Activated T-cell treated with anti-CD3 and anti-CD28 coated beads, Interleukin-2, amount 50 U/mL, for 24 hours (primary cell): ENCODE results near the gene CD101.
A peak's percentile ranks its signal among the peaks of the same experiment; 100 is the strongest.
"Not testable (repeated sequence)": the region's sequence is repeated elsewhere in the genome, so short reads cannot be mapped to it uniquely, and the experiment has no call there.

Source experiments
- DNase-seq: peaks from one replicate; pipeline ENCODE4 v3.0.0-alpha.2; 2020
- H3K27ac Mint-ChIP-seq: 2 replicates; pipeline ENCODE4 v1.8.0; 2020; ENCODE audit warnings: mild to moderate bottlenecking, mixed read lengths
- H3K27me3 Mint-ChIP-seq: 2 replicates; pipeline ENCODE4 v1.8.0; 2020; ENCODE audit warnings: mixed read lengths
- H3K36me3 Mint-ChIP-seq: 2 replicates; pipeline ENCODE4 v1.8.0; 2020; ENCODE audit warnings: low read depth, mixed read lengths
- H3K4me1 Mint-ChIP-seq: 2 replicates; pipeline ENCODE4 v1.8.0; 2020; ENCODE audit warnings: low read depth, mixed read lengths
- H3K4me3 Mint-ChIP-seq: 2 replicates; pipeline ENCODE4 v1.8.0; 2020; ENCODE audit warnings: mild to moderate bottlenecking, moderate library complexity, mixed read lengths
- H3K9me3 Mint-ChIP-seq: 2 replicates; pipeline ENCODE4 v1.8.0; 2020; ENCODE audit warnings: mixed read lengths

CD101 gene

DNA sequence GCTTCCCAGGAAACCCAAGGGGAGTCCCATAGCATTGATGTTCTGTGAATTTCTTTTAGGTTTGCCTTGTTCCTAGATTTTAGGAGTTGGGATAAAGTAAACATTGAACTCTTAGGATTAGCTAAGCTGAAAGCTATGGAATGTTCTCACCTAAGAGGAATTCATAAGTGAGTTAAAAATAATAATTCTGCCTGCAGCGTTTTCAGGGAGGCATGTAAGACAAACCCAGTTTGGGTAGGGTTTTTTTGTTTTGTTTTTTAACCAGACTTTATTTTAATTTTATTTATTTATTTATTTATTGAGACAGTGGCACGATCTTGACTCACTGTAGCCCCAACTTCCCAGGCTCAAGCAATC is 28.9 kb upstream of the CD101 start:
- Mint-ChIP-seq H3K9me3 (no peaks in the 10 kb centered on the region), H3K36me3 (no peaks in the 10 kb centered on the region), H3K4me1 (peaks cover 2% of the 10 kb centered on the region), H3K27me3 (no peaks in the 10 kb centered on the region), H3K4me3 (no peak overlapping the region), H3K27ac (no peak overlapping the region)
- no peak for DNase-seq

DNA sequence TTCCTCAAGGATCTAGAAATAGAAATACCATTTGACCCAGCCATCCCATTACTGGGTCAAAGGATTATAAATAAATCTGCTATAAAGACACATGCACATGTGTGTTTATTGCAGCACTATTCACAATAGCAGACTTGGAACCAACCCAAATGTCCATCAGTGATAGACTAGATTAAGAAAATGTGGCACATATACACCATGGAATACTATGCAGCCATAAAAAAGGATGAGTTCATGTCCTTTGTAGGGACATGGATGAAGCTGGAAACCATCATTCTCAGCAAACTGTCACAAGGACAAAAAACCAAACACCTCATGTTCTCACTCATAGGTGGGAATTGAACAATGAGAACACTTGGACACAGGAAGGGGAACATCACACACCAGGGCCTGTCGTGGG is 21.3 kb upstream of the CD101 start:
- not testable (repeated sequence) for H3K27me3 Mint-ChIP-seq, DNase-seq, H3K27ac Mint-ChIP-seq, H3K4me3 Mint-ChIP-seq, H3K4me1 Mint-ChIP-seq, H3K9me3 Mint-ChIP-seq, H3K36me3 Mint-ChIP-seq

DNA sequence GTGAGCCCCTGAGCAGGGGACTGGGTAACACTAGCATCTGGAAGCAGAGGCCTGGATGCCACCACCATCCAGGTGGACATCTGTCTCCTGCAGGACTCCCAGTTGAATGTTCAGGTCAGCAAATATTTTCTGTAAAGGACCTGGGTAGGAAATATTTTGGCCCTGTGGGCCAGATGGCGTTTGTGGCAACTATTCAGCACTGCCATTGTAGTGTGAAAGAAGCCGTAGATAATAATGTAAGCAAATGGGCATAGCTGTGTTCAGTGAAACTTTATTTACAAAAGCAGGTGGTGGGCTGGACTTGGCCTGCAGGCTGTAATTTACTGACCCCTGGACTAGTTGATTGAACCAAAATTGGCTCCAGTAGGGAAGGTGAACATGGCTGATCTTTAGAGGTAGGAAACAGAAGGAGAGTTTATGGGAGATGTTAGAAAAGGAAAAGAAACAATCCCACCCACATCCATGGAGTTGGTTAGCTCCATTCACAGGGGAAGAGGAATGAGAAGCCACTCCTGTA is 20.0 kb upstream of the CD101 start:
- no peak overlapping the region for H3K27ac Mint-ChIP-seq
- no peaks in the 10 kb centered on the region for H3K27me3 Mint-ChIP-seq
- H3K36me3 Mint-ChIP-seq = no peaks in the 10 kb centered on the region
- no peak for DNase-seq
- no peak overlapping the region for H3K4me3 Mint-ChIP-seq
- no peaks in the 10 kb centered on the region for H3K9me3 Mint-ChIP-seq
- H3K4me1 Mint-ChIP-seq = peaks cover 10% of the 10 kb centered on the region

DNA sequence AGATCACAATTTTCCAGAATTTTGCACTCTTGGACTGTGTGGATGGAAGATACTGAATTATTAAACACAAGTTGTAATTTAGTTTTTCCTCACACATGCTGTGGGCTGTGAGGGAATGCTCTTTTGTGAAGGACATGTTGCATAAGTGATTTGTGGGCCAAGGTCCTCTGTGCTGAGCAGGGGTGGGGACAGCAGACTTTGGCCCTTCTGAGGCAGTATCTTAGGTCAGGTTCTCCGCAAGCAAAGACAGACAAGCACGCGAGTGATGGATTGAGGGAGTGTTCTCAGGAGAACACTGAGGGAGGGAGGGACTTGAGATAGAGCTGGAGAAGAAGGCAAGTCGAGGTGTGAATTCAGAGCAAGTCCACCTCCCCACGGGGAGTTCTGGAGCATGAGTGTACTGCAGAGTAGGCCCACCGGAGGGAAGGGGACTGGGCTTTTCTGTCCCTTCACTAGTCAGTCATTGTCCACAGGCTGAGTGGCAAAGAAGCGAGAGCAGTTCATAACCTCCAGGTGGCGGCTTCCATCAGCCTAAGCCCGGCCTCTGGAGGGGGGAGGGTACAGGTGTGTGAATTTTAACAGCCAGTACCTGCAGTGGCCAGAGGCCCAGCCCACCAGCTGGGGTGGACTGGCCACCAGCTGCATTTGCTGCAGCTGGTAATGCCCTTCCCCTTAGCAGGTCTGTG is 19.1 kb upstream of the CD101 start:
- Mint-ChIP-seq H3K36me3 (peaks cover 4% of the 10 kb centered on the region), H3K9me3 (no peaks in the 10 kb centered on the region), H3K27ac (no peak overlapping the region), H3K4me1 (peaks cover 19% of the 10 kb centered on the region), H3K4me3 (no peak overlapping the region), H3K27me3 (no peaks in the 10 kb centered on the region)
- DNase-seq = no peak

DNA sequence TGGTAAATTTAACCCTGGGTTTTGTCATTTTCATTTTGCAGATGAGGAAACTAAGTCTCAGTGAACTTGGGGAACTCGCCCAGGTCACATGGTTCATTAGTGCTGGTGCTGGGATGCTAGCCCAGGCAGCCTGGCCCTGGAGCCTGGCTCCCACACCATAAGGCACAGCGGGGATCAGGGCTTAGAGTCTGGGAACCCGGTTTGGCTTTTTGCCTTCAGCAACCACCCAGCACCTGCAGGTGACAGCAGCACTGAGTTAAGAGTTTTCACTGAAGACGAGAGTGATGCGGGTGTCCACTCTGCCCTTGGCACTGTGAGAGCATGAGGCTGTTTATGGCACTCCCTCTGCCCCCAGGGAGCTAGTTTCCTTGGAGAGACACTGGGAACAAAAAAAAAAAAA is 18.4 kb upstream of the CD101 start:
- H3K27ac Mint-ChIP-seq = no peak overlapping the region
- H3K36me3 Mint-ChIP-seq = peaks cover 5% of the 10 kb centered on the region
- no peak overlapping the region for H3K4me3 Mint-ChIP-seq
- DNase-seq = no peak
- peaks cover 26% of the 10 kb centered on the region for H3K4me1 Mint-ChIP-seq
- H3K27me3 Mint-ChIP-seq = no peaks in the 10 kb centered on the region
- no peaks in the 10 kb centered on the region for H3K9me3 Mint-ChIP-seq

DNA sequence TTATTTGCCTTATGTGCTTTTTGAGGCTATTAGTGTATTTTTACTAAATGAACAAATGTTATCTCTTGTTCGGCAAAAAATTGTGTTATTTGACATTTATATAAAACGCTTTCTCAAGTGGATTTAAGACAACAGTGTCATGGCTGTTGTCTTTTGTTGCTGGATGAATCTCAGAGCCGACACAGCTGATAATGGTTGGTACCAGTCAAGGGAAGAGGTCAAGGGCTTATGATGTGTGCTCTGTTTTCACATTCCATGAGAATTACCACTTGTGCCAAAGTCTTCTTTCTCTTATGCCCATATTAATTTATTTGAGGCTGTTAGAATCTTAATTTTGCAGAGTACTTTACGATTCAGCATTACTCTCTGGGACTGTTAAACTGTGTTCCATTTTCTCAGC is 17.9 kb upstream of the CD101 start:
- Mint-ChIP-seq H3K27me3 (no peaks in the 10 kb centered on the region), H3K4me1 (peaks cover 30% of the 10 kb centered on the region), H3K9me3 (no peaks in the 10 kb centered on the region), H3K27ac (no peak overlapping the region), H3K36me3 (peaks cover 8% of the 10 kb centered on the region), H3K4me3 (no peak overlapping the region)
- DNase-seq = no peak

DNA sequence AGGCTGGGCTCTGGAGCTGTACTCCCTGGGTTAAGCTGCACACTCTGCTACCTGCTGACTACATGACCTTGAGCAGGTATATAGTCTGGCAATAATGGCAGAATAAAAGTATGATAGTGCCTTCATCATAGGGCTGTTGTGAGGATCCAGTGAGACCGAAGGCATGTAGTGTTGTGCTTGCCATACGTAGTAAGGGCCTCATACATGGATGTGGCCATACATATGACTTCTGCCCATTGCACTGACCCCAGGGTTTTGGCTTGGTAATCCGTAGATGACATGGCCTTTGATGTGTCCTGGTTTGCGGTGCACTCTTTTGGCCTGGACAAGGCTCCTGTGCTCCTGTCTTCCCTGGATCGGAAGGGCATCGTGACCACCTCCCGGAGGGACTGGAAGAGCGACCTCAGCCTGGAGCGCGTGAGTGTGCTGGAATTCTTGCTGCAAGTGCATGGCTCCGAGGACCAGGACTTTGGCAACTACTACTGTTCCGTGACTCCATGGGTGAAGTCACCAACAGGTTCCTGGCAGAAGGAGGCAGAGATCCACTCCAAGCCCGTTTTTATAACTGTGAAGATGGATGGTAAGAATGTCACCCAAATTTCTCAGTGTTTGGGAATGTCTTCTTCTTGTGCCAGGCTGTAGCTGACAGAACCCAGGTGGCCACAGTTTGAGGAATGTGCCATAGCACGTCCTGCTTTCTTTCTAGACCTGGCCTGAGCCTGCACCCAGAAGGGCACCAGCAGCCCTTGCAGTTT is 17.0 kb upstream of the CD101 start:
- Mint-ChIP-seq H3K4me1 (peaks cover 36% of the 10 kb centered on the region), H3K36me3 (peaks cover 8% of the 10 kb centered on the region), H3K9me3 (no peaks in the 10 kb centered on the region), H3K27me3 (no peaks in the 10 kb centered on the region), H3K27ac (no peak overlapping the region), H3K4me3 (no peak overlapping the region)
- no peak for DNase-seq

DNA sequence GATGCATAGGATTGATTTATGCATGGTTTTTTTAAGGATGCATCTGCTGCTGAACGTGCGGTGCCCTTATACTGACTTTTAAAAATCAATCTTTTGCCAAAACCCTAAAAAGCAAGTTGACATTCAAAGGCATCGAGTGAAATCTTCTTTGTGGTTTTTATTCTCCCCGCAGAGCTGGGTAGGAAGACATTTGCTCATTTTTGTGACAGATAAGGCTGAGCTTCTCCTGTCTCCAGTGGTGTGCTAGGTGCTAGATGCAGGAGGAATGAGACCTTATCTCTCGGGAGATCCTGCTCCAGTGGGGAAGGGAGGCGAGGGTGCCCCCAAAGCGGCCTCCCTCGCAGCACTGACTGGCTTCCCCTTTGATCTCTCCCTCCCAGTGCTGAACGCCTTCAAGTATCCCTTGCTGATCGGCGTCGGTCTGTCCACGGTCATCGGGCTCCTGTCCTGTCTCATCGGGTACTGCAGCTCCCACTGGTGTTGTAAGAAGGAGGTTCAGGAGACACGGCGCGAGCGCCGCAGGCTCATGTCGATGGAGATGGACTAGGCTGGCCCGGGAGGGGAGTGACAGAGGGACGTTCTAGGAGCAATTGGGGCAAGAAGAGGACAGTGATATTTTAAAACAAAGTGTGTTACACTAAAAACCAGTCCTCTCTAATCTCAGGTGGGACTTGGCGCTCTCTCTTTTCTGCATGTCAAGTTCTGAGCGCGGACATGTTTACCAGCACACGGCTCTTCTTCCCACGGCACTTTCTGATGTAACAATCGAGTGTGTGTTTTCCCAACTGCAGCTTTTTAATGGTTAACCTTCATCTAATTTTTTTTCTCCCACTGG is 14.9 kb upstream of the CD101 start:
- peak overlapping the region; percentile 92 for H3K27ac Mint-ChIP-seq
- peaks cover 8% of the 10 kb centered on the region for H3K36me3 Mint-ChIP-seq
- H3K9me3 Mint-ChIP-seq = no peaks in the 10 kb centered on the region
- H3K4me3 Mint-ChIP-seq = peak overlapping the region; percentile 64
- peaks cover 53% of the 10 kb centered on the region for H3K4me1 Mint-ChIP-seq
- H3K27me3 Mint-ChIP-seq = no peaks in the 10 kb centered on the region
- peak; percentile 77 for DNase-seq

DNA sequence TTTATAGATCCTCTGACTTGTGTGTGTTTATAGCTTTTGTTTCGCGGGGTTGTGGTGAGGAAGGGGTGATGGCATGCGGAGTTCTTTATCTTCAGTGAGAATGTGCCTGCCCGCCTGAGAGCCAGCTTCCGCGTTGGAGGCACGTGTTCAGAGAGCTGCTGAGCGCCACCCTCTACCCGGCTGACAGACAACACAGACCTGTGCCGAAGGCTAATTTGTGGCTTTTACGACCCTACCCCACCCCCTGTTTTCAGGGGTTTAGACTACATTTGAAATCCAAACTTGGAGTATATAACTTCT is 14.4 kb upstream of the CD101 start:
- peak overlapping the region; percentile 92 for H3K27ac Mint-ChIP-seq
- H3K9me3 Mint-ChIP-seq = no peaks in the 10 kb centered on the region
- peaks cover 59% of the 10 kb centered on the region for H3K4me1 Mint-ChIP-seq
- DNase-seq = peak; percentile 79
- peak overlapping the region; percentile 64 for H3K4me3 Mint-ChIP-seq
- H3K27me3 Mint-ChIP-seq = no peaks in the 10 kb centered on the region
- peaks cover 8% of the 10 kb centered on the region for H3K36me3 Mint-ChIP-seq

DNA sequence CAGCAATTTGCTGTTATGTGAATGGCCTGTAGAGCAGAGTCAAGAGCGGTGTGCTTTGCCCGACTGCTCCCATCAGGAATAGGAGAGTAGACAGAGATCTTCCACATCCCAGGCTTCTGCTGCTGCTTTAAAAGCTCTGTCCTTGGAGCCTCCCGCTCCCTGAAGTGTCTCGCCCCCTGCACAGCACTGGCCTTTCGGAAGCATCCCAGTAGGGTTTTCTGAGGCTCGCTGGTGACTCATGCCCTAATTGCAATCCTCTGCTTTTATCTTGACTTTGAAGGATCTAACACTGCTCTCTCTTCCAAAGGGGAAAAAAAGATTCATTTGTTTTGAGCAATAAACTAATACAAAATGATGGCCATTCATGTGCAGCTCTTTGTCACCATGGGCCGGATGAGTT is 13.3 kb upstream of the CD101 start:
- Mint-ChIP-seq H3K4me1 (peaks cover 61% of the 10 kb centered on the region), H3K4me3 (no peak overlapping the region), H3K9me3 (no peaks in the 10 kb centered on the region)

DNA sequence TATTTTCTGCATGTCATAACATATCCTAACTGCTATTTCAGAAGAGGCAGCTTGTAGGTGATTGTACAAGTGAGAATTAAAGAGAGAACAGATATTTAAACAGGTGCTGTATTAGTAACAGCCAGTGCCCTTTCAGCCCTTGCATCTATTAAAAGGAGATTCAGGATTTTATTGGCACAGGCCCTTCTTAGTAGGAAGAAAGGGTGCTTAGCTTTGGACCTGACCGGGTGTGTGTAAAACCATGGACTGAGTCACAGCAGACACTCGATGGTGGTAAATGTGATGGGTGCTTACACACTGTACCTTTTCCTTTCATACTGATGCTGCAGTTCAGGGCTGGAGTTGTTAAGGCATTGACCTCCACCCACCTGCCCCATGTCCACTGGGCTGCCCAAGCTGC is 12.7 kb upstream of the CD101 start:
- no peak for DNase-seq
- peaks cover 2% of the 10 kb centered on the region for H3K9me3 Mint-ChIP-seq
- H3K4me1 Mint-ChIP-seq = peaks cover 61% of the 10 kb centered on the region
- H3K4me3 Mint-ChIP-seq = no peak overlapping the region
- peaks cover 8% of the 10 kb centered on the region for H3K36me3 Mint-ChIP-seq
- H3K27me3 Mint-ChIP-seq = no peaks in the 10 kb centered on the region
- H3K27ac Mint-ChIP-seq = no peak overlapping the region

More for the DNA sequence above, 13.3 kb upstream of the CD101 start:
- H3K27ac Mint-ChIP-seq = no peak overlapping the region
- H3K36me3 Mint-ChIP-seq = peaks cover 8% of the 10 kb centered on the region
- DNase-seq = no peak
- H3K27me3 Mint-ChIP-seq = no peaks in the 10 kb centered on the region

DNA sequence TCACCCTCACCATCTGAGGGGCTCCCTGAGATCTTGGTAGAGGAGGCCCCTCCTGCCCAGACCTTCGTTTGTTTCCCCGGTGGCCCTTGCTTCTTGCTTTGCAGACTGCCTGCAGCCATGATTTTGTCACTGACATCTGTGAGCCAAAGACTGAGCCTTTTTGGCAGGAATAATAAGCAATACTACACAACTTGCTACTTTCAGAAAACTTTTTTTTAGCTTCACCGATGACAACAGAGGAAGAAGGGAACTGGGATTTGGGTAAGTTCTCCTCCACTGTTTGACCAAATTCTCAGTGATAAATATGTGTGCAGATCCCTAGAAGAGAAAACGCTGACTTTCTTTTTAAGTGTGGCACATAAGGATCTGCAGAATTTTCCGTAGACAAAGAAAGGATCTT is 11.7 kb upstream of the CD101 start:
- peaks cover 57% of the 10 kb centered on the region for H3K4me1 Mint-ChIP-seq
- H3K9me3 Mint-ChIP-seq = peaks cover 2% of the 10 kb centered on the region
- peaks cover 8% of the 10 kb centered on the region for H3K36me3 Mint-ChIP-seq
- H3K27me3 Mint-ChIP-seq = no peaks in the 10 kb centered on the region
- H3K27ac Mint-ChIP-seq = no peak overlapping the region
- H3K4me3 Mint-ChIP-seq = no peak overlapping the region
- no peak for DNase-seq

DNA sequence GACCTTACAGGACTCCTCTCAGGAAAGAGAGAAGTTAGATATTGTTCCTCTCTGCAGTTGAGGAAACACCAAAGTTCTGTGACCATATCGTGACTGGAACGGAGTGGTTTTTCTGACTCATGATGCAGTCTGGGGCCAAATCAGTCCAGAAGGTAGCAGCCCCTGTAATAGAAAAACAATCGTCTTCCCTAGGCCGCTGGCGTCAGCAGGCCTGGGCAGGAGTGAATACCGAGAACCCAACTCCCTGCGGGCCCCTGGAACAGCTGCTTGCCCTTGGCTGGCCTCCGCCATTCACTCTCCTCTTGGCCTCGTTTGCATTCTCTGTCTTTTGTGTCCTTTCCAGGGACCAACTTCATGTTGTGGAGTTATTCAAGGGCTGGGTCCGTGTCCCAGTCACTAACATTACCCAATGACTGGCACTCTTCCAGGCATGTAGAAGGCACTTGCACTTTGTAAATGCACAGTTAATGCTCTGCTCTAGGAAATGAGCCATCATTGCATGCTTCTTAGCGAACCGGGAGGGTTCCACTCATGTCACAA is 10.9 kb upstream of the CD101 start:
- Mint-ChIP-seq H3K4me1 (peaks cover 57% of the 10 kb centered on the region), H3K4me3 (no peak overlapping the region)
- no peak for DNase-seq

DNA sequence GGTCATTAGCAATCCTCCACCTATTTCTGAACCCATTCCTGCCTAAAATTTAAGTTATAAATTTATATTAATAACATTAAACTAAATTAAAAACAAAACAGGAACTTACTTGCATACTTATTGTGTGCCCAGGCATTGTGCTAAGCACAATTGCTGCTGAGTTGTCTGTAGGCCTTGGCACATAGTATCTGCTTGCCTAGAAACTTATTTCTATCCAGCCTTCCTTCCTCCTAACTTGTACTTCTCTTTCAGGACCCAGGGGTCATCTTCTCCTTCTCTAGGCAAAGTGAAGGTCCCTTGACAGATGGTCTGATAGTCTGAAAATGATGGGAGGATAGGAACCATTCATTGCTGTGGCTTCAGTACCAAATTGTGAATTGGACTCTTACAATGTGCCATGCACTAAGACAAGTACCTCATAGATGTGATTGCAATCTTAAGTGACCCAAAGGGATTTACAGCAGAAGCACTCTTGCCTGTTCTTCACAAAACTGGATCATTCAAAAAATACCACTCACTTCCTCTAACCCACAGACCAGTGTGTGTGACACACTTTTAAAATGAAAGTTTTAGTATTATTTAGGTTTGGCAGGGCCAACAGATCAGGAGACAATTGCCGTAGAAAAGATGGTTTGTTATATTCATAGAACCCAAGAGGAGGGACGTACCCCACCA is 10.3 kb upstream of the CD101 start:
- H3K27me3 Mint-ChIP-seq = no peaks in the 10 kb centered on the region
- H3K9me3 Mint-ChIP-seq = peaks cover 2% of the 10 kb centered on the region
- H3K27ac Mint-ChIP-seq = no peak overlapping the region
- DNase-seq = no peak
- H3K4me3 Mint-ChIP-seq = peak overlapping the region; percentile 0
- peaks cover 8% of the 10 kb centered on the region for H3K36me3 Mint-ChIP-seq
- peaks cover 53% of the 10 kb centered on the region for H3K4me1 Mint-ChIP-seq

More for the DNA sequence above, 10.9 kb upstream of the CD101 start:
- no peaks in the 10 kb centered on the region for H3K27me3 Mint-ChIP-seq
- H3K36me3 Mint-ChIP-seq = peaks cover 8% of the 10 kb centered on the region
- peaks cover 2% of the 10 kb centered on the region for H3K9me3 Mint-ChIP-seq
- H3K27ac Mint-ChIP-seq = no peak overlapping the region
